Astrocyte of the hippocampus (primary cell): Measurements from ENCODE around the gene OR10G3.
"Not testable (repeated sequence)": the region's sequence is repeated elsewhere in the genome, so short reads cannot be mapped to it uniquely, and the experiment has no call there.

Experiments
- DNase-seq: peaks from one replicate; pipeline ENCODE4 v3.0.0; 2011; ENCODE audit warnings: low read depth, low spot score

Gene OR10G3, protein sequence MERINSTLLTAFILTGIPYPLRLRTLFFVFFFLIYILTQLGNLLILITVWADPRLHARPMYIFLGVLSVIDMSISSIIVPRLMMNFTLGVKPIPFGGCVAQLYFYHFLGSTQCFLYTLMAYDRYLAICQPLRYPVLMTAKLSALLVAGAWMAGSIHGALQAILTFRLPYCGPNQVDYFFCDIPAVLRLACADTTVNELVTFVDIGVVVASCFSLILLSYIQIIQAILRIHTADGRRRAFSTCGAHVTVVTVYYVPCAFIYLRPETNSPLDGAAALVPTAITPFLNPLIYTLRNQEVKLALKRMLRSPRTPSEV

GRCh38 chr14:21579976-21580375 lies at the start of gene OR10G3:
TSS of gene OR10G3 (minus strand) at chr14:21580076. CDS start at chr14:21570744, 9,332 bp downstream.
- no peak for DNase-seq

DNA sequence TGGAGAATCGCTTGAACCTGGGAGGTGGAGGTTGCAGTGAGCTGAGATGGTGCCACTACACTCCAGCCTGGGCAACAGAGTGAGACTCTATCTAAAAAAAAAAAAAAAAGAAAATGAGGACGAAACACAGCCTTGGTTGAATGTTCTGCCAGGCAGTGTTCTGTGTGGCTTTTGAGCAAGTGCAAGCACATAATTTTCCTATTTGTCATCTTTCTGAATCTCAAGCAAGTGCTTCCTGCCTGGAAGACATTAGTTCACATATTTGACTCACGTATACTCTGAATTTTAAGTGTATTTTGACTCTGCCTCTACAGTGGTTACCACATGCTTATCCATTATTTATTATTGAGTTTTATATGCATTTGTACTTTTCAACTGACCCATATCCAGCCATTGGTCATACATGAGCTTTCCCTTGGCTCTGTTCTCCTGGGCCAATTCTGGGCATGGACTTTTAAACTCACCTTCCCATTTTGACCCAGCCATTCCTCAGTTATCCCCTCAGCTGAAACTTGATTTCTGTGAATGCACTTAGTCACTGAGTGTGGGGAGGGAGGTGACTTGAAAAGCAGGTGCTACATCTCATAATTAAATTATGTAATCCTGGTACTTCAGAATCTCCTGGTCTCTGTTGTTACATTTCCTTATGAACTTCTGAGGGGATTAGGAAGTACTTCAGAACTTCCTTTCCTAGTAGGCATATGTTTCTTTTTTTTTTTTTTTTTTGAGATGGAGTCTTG lies 46.8 kb upstream of the OR10G3 start:
- peak; percentile 62 for DNase-seq

DNA sequence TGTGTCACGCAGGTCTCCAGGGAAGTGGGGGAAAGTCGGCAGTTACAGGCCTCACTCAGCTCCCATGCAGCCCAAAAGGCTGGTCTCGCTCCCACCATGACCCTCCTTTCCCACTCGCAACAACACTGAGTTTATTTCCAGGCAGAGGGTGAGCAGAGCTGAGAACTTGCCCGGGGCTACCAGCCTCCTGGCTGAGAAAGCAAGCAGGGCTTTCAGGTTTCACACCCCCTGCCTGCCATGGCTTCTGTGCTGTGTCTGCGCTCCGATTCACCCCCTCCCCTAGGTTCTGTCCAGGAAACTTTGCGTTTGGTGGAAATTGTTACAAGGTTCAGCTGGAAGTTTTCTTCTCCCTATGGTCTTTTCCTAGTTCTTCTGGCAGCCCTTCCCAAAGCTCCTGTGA lies 37.7 kb upstream of the OR10G3 start:
- no peak for DNase-seq

- no peak for DNase-seq
Measured at GRCh38 chr14:21614240-21614639, 34.4 kb upstream of the OR10G3 start.

- DNase-seq, result no peak
Measured at GRCh38 chr14:21612324-21612723, 32.4 kb upstream of the OR10G3 start.

GRCh38 chr14:21602181-21602580 lies 22.3 kb upstream of the OR10G3 start:
- not testable (repeated sequence) for DNase-seq

- no peak for DNase-seq
Measured at GRCh38 chr14:21589317-21589716, 9.4 kb upstream of the OR10G3 start.

- no peak for DNase-seq
Measured at GRCh38 chr14:21575661-21576060, 4.2 kb downstream of the OR10G3 start.

DNA sequence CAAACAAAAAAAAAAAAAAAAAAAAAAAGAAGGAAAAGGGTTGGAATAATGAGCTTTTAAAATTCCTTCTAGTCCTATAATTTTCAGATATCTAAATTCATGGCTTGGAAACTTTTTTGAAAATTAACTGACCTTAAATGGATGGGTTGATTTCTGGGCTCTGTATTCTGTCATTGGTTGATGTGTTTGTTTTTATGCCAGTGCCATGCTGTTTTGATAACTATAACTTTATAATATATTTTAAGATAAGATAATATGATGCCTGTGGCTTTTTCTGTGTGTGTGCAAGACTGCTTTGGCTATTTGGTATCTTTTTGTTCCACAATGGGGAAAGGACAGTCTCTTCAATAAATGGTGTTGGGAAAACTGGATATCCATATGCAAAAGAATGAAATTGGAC lies 7.3 kb downstream of the OR10G3 start:
- DNase-seq, result no peak

DNA sequence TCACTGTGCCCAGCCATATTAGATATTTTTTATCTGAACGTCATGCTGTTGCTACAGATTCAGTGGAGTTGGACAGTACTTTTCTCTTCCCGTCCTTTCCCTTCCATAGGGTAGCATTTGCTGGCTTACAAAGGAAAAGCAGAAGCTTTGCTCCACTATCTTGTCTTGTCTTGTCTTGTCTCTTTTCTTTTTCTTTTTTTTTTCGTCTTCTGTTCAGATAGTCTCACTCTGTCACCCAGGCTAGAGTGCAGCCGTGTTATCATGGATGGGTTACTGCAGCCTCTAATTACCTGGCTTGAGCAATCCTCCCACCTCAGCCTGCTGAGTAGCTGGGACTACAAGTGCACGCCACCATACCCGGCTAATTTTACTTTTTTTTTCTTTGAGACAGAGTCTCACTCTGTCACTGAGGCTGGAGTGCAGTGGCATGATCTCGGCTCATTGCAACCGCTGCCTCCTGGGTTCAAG lies 21.1 kb downstream of the OR10G3 start:
- no peak for DNase-seq

GRCh38 chr14:21557084-21557901 lies 22.6 kb downstream of the OR10G3 start:
- peak; percentile 93 for DNase-seq

GRCh38 chr14:21556378-21557083 lies 23.3 kb downstream of the OR10G3 start:
- no peak for DNase-seq

DNA sequence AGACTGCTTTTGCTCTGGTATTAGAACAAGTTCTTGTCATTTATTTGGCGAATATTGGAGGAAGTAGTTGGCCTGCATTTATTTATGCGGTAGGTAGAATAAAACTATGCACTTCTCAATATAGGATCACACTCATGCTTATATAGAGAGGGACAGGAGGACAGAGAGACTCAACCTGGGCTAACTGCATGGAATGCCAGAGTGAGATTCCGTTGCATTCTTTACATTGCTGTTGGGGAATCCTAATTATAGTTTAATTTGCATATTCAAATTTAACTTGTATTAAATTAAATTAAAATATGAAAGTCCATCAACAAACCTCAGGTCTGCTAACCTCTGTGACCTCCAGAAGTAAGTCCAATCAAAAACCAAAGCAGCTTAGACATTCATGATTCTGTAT lies 26.6 kb downstream of the OR10G3 start:
- no peak for DNase-seq

GRCh38 chr14:21544588-21544987 lies 35.3 kb downstream of the OR10G3 start:
- not testable (repeated sequence) for DNase-seq

DNA sequence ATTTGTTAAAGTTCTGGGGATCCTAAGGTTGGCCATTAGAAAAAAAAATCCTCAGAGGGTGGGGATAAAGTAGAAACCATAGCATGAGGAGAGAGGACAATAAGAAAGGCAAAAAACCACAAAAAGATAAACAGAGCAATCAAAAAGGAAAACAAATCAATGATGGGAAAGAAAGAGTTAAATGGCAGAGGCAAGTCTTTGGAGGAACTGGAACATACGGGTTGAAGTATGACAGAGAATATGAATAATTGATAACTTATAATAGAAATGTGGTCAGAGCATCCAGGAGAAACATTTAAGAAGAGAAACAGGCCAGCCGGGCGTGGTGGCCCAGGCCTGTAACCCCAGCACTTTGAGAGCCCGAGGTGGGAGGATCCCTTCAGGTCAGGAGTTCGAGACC lies 35.9 kb downstream of the OR10G3 start:
- DNase-seq, result no peak

GRCh38 chr14:21543521-21543960 lies 36.3 kb downstream of the OR10G3 start:
- no peak for DNase-seq

- DNase-seq, result no peak
Measured at GRCh38 chr14:21541413-21542074, 38.3 kb downstream of the OR10G3 start.

GRCh38 chr14:21539189-21539940 lies 40.5 kb downstream of the OR10G3 start:
- DNase-seq, result no peak

DNA sequence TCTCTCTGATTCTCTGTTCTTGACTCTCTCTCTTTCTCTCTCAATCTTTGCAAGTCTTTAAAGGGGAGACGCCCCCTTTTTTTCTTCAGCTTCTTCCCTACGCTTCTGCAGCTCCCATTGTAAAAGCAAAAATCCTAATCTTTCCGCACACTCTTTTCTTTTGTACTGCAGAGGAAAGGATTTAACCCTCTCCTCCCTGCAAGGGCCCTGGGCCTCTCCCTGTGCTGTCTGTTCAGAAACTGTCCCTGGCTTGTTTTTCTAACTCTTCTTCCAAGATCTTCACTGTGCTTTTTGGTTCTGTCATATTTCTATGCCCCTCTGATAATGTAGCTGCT lies 42.8 kb downstream of the OR10G3 start:
- DNase-seq, result no peak

DNA sequence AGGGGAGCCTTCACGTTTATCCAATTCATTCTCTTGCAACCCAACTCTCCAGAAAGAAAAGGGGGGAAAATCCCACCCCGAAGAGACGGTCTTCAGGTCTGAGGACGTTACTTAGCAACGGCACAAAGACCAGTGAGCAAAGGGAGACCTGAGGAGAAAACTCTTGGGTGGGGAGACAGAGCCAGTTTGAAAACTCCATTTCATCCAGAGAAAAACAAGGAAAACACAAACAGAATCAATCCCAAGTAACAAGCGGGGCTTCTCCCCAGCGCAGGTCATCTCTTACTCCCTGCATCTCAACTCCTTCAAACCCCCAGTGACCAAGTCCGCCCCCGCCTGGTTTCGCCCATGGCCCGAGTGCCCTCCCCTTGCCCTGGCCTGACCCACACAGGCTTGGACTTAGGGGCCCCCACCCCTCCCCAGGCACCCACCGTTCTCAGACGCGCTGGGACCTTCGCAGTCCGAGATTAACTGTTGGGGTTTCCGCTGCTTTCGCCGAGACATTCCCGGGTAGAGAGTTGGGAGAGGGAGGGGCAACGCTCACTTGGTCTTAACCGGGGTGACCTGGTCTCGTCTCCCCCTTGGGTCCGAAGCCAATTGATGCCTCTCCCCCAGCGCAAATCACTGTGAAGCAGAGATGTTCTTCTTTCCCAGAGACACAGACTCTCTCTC lies 43.3 kb downstream of the OR10G3 start:
- DNase-seq, result peak; percentile 24
